Neural crest cell (in vitro differentiated cells): Measurements from ENCODE around the gene SLC2A10. TPM values are rescaled to one million over a fixed set of nuclear protein-coding genes. Genes with fewer than 3 reads are reported as not detected.

Experiments used
- DNase-seq: peaks from one replicate; pipeline ENCODE4 v3.0.0; 2021; ENCODE audit warnings: low read depth, mixed read lengths, low spot score
- H3K27ac Mint-ChIP-seq: one replicate; pipeline ENCODE4 v1.8.0; 2021; ENCODE audit warnings: mild to moderate bottlenecking, mixed read lengths; ENCODE audit not compliant: unreplicated experiment
- H3K27me3 Mint-ChIP-seq: 2 replicates; pipeline ENCODE4 v1.8.0; 2021; ENCODE audit warnings: low read depth, mild to moderate bottlenecking, mixed read lengths
- H3K36me3 Mint-ChIP-seq: 2 replicates; pipeline ENCODE4 v1.8.0; 2021; ENCODE audit warnings: low read depth, mild to moderate bottlenecking, mixed read lengths
- H3K4me1 Mint-ChIP-seq: 2 replicates; pipeline ENCODE4 v1.8.0; 2021; ENCODE audit warnings: mixed read lengths
- H3K4me3 Mint-ChIP-seq: one replicate; pipeline ENCODE4 v1.8.0; 2021; ENCODE audit warnings: mild to moderate bottlenecking, mixed read lengths
- H3K9me3 Mint-ChIP-seq: 2 replicates; pipeline ENCODE4 v1.8.0; 2021; ENCODE audit warnings: mixed read lengths
- CTCF ChIP-seq: fragments of 200-600 bp; sonication (generic); conservative IDR thresholded peaks from 2 replicates; pipeline ENCODE4 v1.5.0; 2021; ENCODE audit warnings: antibody characterized with exemption, mild to moderate bottlenecking
- total RNA-seq: library from RNA; stranded (reverse); gene quantifications from 2 replicates; pipeline ENCODE4 v1.2.1, GENCODE V29; 2021

Gene SLC2A10
- total RNA-seq, 1 donor from 2014 or later, result 12.7 TPM

- Mint-ChIP-seq H3K4me1 (no peaks in the 10 kb centered on the region), H3K9me3 (peaks cover 4% of the 10 kb centered on the region), H3K4me3 (no peak overlapping the region), H3K36me3 (peaks cover 20% of the 10 kb centered on the region), H3K27ac (no peak overlapping the region), H3K27me3 (no peaks in the 10 kb centered on the region)
- no peak for DNase-seq
- TF ChIP-seq CTCF, result no peak
Observed at GRCh38 chr20:46721476-46721875, 12.0 kb downstream of the SLC2A10 start.

- no peak overlapping the region for H3K27ac Mint-ChIP-seq
- peaks cover 24% of the 10 kb centered on the region for H3K36me3 Mint-ChIP-seq
- no peak overlapping the region for H3K4me3 Mint-ChIP-seq
- H3K9me3 Mint-ChIP-seq, result peaks cover 4% of the 10 kb centered on the region
- DNase-seq, result no peak
- no peaks in the 10 kb centered on the region for H3K27me3 Mint-ChIP-seq
- TF ChIP-seq CTCF, result no peak
- no peaks in the 10 kb centered on the region for H3K4me1 Mint-ChIP-seq
Observed at GRCh38 chr20:46722450-46722849, 13.0 kb downstream of the SLC2A10 start.

- no peak overlapping the region for H3K27ac Mint-ChIP-seq
- no peak overlapping the region for H3K4me3 Mint-ChIP-seq
- peaks cover 4% of the 10 kb centered on the region for H3K9me3 Mint-ChIP-seq
- no peaks in the 10 kb centered on the region for H3K4me1 Mint-ChIP-seq
- H3K36me3 Mint-ChIP-seq, result peaks cover 24% of the 10 kb centered on the region
- no peaks in the 10 kb centered on the region for H3K27me3 Mint-ChIP-seq
- DNase-seq, result no peak
- no peak for TF ChIP-seq CTCF
Observed at GRCh38 chr20:46723039-46723438, 13.6 kb downstream of the SLC2A10 start.

- Mint-ChIP-seq H3K9me3 (peaks cover 4% of the 10 kb centered on the region), H3K27ac (no peak overlapping the region), H3K36me3 (peaks cover 20% of the 10 kb centered on the region), H3K4me1 (no peaks in the 10 kb centered on the region), H3K27me3 (no peaks in the 10 kb centered on the region), H3K4me3 (no peak overlapping the region)
- no peak for DNase-seq
- TF ChIP-seq CTCF, result no peak
Observed at GRCh38 chr20:46724343-46724959, 15.0 kb downstream of the SLC2A10 start.

GRCh38 chr20:46725186-46726165 is 16.0 kb downstream of the SLC2A10 start:
- Mint-ChIP-seq H3K27ac (peak overlapping the region; percentile 27), H3K36me3 (peaks cover 18% of the 10 kb centered on the region), H3K4me1 (no peaks in the 10 kb centered on the region)

More at GRCh38 chr20:46725186-46726165, 16.0 kb downstream of the SLC2A10 start:
- no peak for DNase-seq
- TF ChIP-seq CTCF, result no peak
- Mint-ChIP-seq H3K27me3 (no peaks in the 10 kb centered on the region), H3K9me3 (peaks cover 6% of the 10 kb centered on the region), H3K4me3 (no peak overlapping the region)
